BE2C (cell line): ENCODE results near the gene PRC1.
A peak's percentile ranks its signal among the peaks of the same experiment; 100 is the strongest.
"Not testable (repeated sequence)": the region's sequence is repeated elsewhere in the genome, so short reads cannot be mapped to it uniquely, and the experiment has no call there.

Experiments used
- DNase-seq: peaks from one replicate; pipeline ENCODE4 v3.0.0-alpha.2; 2020
- H3K27me3 ChIP-seq: fragments of 250-450 bp; sonication (Bioruptor Pico); 2 replicates; pipeline ENCODE4 v1.5.1; 2020; ENCODE audit warnings: mild to moderate bottlenecking
- H3K36me3 ChIP-seq: fragments of 250-450 bp; sonication (Bioruptor Pico); 2 replicates; pipeline ENCODE4 v1.5.1; 2020; ENCODE audit warnings: mild to moderate bottlenecking
- H3K4me1 ChIP-seq: fragments of 250-450 bp; sonication (Bioruptor Pico); 2 replicates; pipeline ENCODE4 v1.5.1; 2020
- H3K4me3 ChIP-seq: 2 replicates; pipeline ENCODE4 v1.5.1; 2011; ENCODE audit warnings: low read depth, low read length
- H3K9me3 ChIP-seq: fragments of 250-450 bp; sonication (Bioruptor Pico); 2 replicates; pipeline ENCODE4 v1.5.1; 2020
- TF ChIP-seq, protein P1 (sequence below): IDR thresholded peaks from 2 replicates; pipeline ENCODE4 v1.5.1; 2012; ENCODE audit warnings: mild to moderate bottlenecking, low read depth, low read length

PRC1 gene

DNA sequence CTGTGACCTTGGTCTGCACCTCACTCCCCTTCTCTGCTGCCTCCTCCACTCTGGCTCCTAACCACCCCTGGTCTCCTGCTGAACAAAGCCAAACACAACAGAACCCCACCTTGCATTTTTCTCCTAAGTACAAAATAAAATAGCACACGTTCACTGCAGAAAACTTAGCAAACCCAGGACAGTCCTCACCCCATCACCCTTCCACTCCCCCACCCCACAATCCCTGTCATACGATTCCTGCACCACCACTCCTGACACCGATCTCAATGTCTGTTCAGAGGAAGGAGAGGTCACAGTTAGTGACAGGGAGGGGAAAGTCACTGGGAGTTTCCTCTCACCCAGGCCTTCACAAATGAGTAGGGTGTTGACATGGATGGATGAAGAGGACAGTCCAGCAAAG lies 23.8 kb upstream of the PRC1 start:
- Histone ChIP-seq H3K4me1 (no peaks in the 10 kb centered on the region), H3K27me3 (no peaks in the 10 kb centered on the region), H3K9me3 (no peaks in the 10 kb centered on the region), H3K4me3 (no peak overlapping the region), H3K36me3 (peaks cover 5% of the 10 kb centered on the region; the same call in 1 of the 2 replicates)
- TF ChIP-seq, protein P1, sequence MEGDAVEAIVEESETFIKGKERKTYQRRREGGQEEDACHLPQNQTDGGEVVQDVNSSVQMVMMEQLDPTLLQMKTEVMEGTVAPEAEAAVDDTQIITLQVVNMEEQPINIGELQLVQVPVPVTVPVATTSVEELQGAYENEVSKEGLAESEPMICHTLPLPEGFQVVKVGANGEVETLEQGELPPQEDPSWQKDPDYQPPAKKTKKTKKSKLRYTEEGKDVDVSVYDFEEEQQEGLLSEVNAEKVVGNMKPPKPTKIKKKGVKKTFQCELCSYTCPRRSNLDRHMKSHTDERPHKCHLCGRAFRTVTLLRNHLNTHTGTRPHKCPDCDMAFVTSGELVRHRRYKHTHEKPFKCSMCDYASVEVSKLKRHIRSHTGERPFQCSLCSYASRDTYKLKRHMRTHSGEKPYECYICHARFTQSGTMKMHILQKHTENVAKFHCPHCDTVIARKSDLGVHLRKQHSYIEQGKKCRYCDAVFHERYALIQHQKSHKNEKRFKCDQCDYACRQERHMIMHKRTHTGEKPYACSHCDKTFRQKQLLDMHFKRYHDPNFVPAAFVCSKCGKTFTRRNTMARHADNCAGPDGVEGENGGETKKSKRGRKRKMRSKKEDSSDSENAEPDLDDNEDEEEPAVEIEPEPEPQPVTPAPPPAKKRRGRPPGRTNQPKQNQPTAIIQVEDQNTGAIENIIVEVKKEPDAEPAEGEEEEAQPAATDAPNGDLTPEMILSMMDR, result no peak
- DNase-seq, result no peak

DNA sequence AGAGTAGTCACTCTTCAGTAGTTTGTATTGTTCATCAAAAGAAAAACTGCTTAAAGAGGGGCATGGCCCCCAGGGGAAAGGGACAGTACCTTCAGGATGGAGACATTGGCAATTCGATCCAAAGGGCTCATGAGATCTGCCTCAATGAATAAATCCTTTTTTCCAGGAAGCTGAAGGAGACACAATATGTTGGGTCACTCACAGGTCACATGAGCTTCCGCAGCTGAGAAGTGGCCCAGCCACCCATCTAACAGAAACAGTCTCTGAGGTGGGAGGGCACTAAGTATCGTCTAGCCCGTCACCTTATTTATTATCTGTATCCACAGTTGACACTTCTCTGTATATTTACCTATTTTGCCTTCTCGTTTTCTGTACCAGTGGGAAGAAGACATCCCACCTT lies 23.4 kb upstream of the PRC1 start:
- no peak for DNase-seq
- Histone ChIP-seq H3K9me3 (no peaks in the 10 kb centered on the region), H3K36me3 (peaks cover 5% of the 10 kb centered on the region; the same call in 1 of the 2 replicates), H3K27me3 (no peaks in the 10 kb centered on the region), H3K4me1 (no peaks in the 10 kb centered on the region), H3K4me3 (no peak overlapping the region)
- TF ChIP-seq, protein P1, result no peak

DNA sequence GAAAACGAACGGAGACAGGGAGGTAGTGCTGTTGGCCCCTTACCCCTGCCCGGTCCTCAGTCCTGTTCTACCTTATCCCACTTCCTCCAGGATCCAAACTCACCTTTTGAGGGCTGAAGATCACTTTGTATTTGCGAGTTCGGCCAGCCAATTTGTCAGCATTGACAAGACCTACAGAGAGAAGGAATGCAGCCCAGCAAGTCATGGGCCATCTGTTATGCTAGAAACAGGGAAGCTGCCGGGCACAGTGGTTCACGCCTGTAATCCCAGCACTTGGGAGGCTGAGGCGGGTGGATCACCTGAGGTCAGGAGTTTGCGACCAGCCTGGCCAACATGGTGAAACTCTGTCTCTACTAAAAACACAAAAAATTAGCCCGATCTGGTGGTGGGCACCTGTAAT lies 19.4 kb upstream of the PRC1 start:
- not testable (repeated sequence) for H3K4me1 ChIP-seq, H3K36me3 ChIP-seq, H3K27me3 ChIP-seq, H3K4me3 ChIP-seq, DNase-seq, H3K9me3 ChIP-seq

DNA sequence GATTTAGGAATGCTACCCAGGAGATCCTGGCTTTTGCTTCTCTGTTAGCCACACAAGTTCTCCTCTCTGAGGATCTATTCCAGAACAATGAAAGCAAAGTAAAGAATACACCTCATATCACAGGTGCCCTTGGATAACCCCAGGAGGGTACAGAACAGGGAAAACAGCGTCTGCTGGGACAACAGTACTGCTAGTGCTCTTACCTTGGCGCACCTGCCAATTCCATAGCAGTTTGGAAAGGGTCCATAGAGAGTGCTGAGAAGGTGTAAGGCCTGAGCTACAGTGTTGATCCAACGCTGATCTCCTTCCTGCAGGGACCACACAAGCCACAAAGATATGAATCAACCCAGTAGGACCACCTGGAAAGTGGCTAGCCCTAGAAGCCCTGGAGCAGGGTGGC lies 12.9 kb upstream of the PRC1 start:
- Histone ChIP-seq H3K27me3 (no peaks in the 10 kb centered on the region), H3K4me3 (no peak overlapping the region), H3K9me3 (no peaks in the 10 kb centered on the region), H3K36me3 (peaks cover 8% of the 10 kb centered on the region), H3K4me1 (no peaks in the 10 kb centered on the region)
- no peak for DNase-seq
- TF ChIP-seq, protein P1, result no peak

DNA sequence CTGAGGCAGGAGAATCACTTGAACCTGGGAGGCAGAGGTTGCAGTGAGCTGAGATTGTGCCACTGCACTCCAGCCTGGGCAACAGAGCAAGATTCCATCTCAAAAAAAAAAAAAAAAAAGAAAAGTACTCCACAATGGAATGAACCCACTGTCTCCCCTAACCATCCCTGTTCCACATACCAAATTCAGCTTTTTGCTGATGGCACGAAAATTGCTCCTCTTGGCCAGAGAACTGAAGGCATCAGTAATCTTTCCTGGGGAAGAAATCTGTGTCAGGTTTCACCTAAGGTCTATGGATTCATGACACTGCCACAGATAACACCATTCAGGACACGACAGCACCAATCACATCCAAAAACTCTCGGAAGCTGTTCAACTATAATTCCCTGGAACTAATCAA lies 6.9 kb upstream of the PRC1 start:
- Histone ChIP-seq H3K4me3 (no peak overlapping the region), H3K9me3 (no peaks in the 10 kb centered on the region), H3K27me3 (no peaks in the 10 kb centered on the region), H3K36me3 (peaks cover 27% of the 10 kb centered on the region), H3K4me1 (no peaks in the 10 kb centered on the region)
- DNase-seq, result no peak
- TF ChIP-seq, protein P1, result no peak

DNA sequence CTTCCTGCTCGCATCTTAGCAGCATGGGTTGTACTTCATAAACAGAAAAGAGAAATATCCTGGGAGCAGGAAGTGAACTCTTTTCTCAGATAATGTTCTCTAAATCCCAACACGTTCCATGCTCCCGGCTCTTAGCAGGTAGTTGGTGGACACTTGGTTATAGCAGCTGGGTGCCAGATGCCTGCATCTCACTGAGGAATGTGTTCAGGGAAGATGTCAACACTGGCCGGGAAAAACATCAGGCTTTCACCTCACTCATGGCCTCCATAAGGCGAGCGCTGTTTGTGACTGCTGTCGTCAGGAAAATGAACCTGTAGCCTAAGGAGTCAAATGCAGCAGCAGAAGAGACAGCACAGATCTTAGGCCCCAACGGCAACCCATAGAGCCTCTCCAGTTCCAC lies 4.4 kb upstream of the PRC1 start:
- Histone ChIP-seq H3K4me1 (no peaks in the 10 kb centered on the region), H3K4me3 (no peak overlapping the region), H3K27me3 (no peaks in the 10 kb centered on the region), H3K36me3 (peaks cover 30% of the 10 kb centered on the region), H3K9me3 (no peaks in the 10 kb centered on the region)
- DNase-seq, result no peak
- TF ChIP-seq, protein P1, result no peak

DNA sequence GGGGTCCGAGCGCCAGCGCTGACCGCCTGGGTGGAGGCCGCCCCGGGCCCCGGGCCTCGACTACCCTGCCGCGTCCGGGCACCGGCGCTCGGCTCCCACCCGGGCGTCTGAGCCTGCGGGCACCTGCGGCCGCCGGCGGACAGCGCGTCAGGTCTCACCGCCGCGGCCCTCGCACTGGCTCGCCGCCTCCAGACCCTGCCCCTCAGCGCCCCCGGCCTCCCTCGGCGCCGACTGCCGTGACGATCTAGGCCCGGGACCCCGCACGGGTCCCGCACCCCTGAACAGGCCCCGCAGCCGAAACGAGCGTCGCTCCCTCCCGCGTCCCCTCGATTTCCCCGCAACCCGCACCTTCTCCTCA lies 297 bp downstream of the PRC1 start:
- peaks cover 10% of the 10 kb centered on the region for H3K36me3 ChIP-seq
- DNase-seq, result no peak
- H3K9me3 ChIP-seq, result no peaks in the 10 kb centered on the region
- H3K4me1 ChIP-seq, result no peaks in the 10 kb centered on the region
- TF ChIP-seq, protein P1, result no peak
- H3K27me3 ChIP-seq, result no peaks in the 10 kb centered on the region
- H3K4me3 ChIP-seq, result peak overlapping the region; percentile 82
